Esophagus muscularis mucosa (tissue), 4 donors: ENCODE data around the gene ARMC9.

ENCODE experiments used
- EP300 ChIP-seq: sonication (generic); formaldehyde crosslinking; IDR thresholded peaks from one replicate; pipeline ENCODE4 v1.6.1; 2017; ENCODE audit warnings: antibody characterized with exemption
- POLR2A ChIP-seq: fragments of 450-650 bp; IDR thresholded peaks from one replicate; pipeline ENCODE4 v1.6.1; 2017; ENCODE audit warnings: antibody characterized with exemption, moderate library complexity, mild to moderate bottlenecking, low read depth
- POLR2AphosphoS5 ChIP-seq, 2 donors: sonication (generic); formaldehyde crosslinking; IDR thresholded peaks; one replicate each; pipeline ENCODE4 v1.6.1; 2017; ENCODE audit warnings: antibody characterized with exemption in 2 of 2
- TF ChIP-seq, protein P1 (sequence below), 3 experiments: fragments of 200-600 bp in 2 of 3; fragments of 450-650 bp in 1 of 3; sonication (generic) in 2 of 3; IDR thresholded peaks; one replicate each; pipeline ENCODE4 v1.5.1; 2017 to 2019; ENCODE audit warnings: antibody characterized with exemption in 3 of 3, mild to moderate bottlenecking in 2 of 3, moderate library complexity in 1 of 3

DNA sequence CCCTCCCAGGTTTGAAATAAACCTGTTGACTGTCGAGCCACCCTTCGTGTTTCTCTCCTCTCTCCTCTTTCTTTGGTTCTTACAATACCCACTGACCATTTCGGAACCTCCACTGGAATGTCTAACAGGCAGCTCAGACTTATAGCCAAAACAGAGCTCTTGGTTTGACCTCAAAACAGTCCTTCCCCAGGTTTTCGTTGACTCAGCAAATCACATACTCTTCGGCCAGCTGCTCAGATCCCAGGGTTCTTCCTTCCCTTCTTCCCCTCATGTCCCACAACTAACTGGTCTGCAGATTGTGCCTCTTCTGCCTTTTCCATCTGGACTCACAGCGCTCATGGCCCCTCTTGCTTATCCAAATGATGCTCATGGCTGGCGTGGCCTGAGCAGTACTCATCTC lies 4.7 kb downstream of the ARMC9 start:
- TF ChIP-seq, protein P1, sequence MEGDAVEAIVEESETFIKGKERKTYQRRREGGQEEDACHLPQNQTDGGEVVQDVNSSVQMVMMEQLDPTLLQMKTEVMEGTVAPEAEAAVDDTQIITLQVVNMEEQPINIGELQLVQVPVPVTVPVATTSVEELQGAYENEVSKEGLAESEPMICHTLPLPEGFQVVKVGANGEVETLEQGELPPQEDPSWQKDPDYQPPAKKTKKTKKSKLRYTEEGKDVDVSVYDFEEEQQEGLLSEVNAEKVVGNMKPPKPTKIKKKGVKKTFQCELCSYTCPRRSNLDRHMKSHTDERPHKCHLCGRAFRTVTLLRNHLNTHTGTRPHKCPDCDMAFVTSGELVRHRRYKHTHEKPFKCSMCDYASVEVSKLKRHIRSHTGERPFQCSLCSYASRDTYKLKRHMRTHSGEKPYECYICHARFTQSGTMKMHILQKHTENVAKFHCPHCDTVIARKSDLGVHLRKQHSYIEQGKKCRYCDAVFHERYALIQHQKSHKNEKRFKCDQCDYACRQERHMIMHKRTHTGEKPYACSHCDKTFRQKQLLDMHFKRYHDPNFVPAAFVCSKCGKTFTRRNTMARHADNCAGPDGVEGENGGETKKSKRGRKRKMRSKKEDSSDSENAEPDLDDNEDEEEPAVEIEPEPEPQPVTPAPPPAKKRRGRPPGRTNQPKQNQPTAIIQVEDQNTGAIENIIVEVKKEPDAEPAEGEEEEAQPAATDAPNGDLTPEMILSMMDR (IDR thresholded peaks at IDR 0.05) = no peak
- no peak for TF ChIP-seq POLR2AphosphoS5 (IDR thresholded peaks at IDR 0.05)
- no peak for TF ChIP-seq EP300
- no peak for TF ChIP-seq POLR2A
